Activated CD8-positive, alpha-beta memory T cell treated with anti-CD3 and anti-CD28 coated beads for 48 hours (primary cell): ENCODE data around the gene HOXC11.

Source experiments
- DNase-seq, 3 experiments: peaks; one replicate each; pipeline ENCODE4 v3.0.0-alpha.2; 2020; ENCODE audit warnings: low read depth in 2 of 3, low spot score in 2 of 3

Gene HOXC11

DNA sequence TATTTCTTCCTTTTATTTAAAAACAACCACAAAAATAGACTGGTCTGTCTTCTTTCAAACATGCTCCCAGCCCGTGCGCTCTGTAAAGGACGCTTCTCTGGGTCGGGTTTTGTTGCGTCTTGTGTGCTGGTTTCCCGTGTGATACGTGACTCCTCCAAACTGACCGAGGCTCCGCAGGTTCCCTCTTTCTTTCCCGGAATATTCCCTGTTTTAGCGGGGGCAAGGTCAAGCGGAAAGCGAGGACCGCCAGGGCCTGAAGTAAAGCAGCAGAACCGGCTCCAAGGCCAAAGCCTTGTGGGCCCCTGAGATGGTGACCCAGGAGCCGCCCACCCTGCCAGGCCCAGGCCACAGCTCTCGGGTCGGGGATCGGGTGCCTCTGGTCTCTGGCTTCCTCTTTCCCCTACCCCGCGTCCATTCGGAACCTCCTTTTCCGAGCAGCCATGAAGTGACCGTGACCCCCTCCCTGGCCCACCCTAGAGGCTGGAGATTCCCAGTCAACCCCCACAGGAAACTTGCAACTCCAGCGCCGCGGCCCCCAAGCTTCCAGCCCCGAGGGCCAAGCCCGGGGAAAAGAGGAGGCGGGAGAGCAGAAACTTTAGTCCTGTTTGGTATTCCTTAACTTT is 11.1 kb downstream of the HOXC11 start:
- DNase-seq, result no peak

DNA sequence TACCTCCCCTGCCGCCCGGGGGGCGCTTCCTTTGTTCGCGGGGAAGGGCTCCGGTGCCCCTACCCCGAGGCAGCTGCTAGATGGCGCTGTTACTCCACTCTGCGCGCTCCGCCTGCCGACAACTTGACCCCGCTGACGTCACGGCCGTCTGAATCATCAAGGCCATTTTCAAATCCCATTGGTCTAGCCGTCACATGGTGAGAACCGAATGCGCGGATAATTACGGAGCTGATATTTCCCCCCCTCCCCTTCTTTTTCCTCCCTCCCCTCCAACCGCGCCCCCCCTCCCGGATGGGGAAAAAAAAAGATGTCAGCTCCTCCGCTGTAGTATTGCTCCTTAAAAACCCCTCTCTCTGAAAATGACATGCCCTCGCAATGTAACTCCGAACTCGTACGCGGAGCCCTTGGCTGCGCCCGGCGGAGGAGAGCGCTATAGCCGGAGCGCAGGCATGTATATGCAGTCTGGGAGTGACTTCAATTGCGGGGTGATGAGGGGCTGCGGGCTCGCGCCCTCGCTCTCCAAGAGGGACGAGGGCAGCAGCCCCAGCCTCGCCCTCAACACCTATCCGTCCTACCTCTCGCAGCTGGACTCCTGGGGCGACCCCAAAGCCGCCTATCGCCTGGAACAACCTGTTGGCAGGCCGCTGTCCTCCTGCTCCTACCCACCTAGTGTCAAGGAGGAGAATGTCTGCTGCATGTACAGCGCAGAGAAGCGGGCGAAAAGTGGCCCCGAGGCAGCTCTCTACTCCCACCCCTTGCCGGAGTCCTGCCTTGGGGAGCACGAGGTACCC is 12.2 kb downstream of the HOXC11 start, which contains the start of gene HOXC10:
Gene HOXC10 (plus strand): TSS at position 246 of the 791 bp plus-strand sequence. CDS start 114 bp downstream, at position 360.
- DNase-seq, result peak; percentile 59 to 88 (median 64)

DNA sequence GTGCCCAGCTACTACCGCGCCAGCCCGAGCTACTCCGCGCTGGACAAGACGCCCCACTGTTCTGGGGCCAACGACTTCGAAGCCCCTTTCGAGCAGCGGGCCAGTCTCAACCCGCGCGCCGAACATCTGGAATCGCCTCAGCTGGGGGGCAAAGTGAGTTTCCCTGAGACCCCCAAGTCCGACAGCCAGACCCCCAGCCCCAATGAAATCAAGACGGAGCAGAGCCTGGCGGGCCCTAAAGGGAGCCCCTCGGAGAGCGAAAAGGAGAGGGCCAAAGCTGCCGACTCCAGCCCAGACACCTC is 12.7 kb downstream of the HOXC11 start:
- DNase-seq, result no peak

DNA sequence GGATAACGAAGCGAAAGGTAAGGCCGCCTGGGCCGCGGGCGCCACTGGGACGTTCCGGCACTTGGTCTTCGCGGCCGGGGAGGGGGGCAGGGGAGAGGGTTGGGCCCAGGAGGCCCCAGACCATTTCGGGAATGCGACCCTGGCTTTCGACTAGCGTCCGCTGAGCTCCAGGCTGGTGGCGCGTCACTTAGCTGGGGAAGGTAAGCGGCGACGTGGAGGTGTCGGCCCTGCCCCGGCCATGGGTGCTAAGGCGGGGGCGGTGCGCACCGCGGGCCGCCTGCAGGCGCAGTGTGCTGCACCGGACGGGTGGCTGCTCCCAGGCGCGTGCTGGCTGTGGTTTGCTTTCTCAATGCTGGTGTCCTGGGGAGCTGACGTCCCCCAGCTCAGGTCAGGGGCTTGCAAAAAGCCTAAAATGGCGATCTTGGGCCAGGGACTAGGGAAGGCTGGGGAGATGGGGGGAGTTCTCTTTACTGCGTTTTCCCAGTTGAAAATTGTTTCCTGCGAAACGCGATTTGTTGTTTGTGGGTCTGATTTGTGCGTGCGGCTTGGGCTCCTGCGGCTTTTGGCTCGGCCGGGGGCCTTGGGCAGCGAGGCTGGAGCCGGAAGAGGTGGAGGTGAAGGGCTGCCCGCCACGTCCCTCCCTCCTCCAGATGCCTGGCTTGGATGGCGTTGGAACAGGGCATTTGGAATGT is 13.2 kb downstream of the HOXC11 start:
- DNase-seq, result no peak

DNA sequence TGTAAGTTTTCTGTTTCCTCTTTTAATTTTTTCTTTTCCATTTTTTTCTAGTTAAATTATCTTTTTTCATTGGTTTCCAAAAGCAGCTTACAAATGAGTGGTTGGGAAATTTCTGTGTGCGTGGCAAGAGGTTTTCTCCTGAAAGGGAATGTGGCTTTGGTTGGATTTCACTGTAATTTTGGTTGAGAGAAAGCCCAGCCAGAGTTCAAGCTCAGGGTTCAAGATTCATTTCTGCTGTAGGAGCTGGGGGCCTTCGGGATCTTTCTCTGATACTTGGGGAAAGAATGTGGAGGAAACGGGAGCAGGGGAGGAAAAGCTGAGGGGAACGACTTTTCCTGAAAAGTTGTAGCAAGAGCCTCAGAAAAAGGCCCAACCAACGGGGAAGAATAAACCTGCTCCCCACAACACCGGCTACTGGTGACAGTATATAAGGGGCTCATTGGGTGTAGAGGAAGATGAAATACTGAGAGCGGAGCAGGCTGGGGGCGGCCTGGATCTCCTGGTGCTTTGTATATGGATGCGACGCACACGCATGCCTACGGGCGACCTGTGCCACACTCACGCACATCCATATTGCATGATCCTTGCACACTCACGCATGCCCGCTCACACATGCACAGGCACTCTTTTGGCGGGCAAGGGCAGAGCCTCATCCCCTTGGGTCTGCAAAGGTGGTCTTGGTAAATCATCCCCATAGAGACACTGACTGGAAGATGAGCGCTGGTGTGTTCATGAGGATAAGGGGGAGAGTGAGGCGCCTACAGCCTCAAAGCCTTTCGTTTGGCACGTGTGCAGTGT is 14.0 kb downstream of the HOXC11 start:
- no peak for DNase-seq

DNA sequence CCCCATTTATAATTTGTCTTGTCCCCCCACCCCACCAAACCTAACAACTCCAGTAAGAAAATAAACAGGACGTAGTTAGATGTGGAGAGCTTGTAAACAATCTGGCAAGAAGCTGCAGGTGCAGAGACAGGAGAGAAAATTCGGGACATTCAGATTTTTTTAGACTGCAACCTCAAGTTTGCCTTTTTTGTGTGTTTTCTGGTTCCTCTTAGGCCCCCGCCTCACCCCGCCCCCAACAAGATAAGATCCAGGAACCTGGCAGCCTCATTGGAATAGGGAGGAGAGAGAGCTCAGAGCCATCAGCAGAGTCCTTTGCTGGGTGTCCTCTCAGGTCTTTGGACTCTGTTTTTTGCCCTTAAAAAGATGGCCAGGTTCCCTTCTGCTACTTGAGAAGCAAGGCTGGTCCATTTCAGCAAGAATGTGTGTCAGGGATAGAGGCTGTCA is 14.9 kb downstream of the HOXC11 start:
- no peak for DNase-seq

DNA sequence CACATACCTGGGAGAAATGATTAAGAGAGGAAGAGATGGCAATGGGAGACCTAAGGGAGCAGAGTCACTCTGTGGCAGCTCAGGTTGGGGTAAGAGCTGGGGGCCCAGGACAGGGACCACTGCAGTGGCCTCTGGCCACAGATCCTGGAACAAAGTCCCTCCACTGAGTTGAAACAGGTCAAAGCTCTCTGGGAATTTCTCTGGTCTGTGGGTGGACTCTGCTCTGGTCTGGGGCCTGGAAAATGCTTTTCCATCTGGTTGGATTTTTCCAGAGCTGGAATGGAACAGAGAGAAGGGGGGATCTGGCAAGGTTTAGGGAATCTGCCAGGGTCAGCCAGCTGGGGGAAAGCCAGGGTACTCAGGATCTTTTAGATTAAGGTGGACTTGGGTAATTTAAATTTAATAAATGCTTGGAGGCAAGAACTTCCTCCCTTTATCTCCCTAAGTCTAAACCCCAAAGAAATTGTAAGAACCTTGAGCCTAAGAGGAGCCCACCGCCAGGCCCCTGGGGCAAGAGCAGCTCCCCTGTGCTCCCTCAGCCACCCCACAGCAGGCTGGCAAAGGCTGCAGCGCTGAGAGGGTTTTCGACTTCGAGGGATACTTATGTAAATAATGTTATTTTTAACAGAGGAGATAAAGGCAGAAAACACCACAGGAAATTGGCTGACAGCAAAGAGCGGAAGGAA is 15.8 kb downstream of the HOXC11 start:
- DNase-seq, result no peak

DNA sequence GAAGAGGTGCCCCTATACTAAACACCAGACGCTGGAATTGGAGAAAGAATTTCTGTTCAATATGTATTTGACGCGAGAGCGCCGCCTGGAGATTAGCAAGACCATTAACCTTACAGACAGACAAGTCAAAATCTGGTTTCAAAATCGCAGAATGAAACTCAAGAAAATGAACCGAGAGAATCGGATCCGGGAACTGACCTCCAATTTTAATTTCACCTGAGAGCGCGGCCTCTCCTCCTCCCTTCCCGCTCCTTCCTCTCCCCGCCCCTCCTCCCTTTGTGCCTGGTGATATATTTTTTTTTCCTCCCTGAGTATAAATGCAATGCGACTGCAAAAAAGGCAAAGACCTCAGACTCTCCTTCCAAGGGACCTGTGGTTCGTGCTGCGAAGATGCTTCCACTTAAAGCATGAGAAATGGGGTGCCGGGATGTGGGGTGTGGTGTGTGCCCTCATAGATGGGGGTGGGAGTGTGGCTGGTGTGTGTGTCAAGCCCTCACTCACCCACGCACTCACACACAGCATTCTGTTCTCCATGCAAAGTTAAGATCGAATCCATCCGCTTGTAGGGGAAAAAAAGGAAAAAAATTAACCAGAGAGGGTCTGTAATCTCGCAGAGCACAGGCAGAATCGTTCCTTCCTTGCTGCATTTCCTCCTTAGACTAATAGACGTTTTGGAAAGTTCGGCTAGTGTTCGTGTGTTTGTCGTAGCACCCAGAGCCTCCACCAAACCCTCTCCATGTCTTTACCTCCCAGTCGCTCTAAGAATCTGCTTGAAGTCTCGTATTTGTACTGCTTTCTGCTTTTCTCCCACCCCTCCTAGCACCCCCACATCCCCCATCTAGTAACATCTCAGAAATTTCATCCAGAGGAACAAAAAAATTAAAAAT is 16.5 kb downstream of the HOXC11 start:
- no peak for DNase-seq

DNA sequence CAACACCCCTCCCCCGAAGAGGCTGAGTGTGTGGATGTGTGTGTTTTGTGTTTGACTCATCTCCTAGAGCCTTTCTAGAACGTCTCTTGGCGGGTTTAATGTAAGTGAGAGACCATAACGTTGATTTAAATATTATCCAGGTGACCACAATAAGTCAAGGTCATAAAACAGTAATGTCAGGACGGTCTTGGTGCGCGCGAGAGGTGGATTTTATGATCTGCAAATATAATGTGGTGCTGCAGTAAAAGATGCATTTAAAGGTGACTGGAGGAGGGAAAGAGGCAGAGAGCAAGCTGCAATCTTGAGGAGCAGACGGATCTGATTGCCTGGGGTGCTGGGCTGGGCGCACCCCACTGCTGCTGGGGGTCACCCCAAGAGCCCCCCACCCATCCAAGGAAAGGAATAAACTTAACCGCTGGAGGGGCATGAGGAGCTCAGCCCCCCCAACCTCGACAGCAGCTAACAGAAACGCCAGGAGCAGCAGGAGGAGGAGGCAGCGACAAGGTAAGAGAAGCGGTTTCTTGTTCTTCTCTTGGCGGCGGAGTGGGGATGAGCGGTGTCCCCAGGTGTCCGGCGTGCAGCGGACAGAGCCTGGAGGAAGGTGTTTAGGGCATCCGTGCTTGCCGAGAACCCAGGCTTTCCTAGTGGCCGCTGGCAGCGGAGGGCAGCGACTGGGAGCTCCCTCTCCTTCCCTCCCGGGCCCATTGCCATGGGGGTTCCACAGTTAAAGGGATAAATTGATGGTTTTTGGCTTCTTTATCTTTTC is 17.6 kb downstream of the HOXC11 start:
- no peak for DNase-seq

DNA sequence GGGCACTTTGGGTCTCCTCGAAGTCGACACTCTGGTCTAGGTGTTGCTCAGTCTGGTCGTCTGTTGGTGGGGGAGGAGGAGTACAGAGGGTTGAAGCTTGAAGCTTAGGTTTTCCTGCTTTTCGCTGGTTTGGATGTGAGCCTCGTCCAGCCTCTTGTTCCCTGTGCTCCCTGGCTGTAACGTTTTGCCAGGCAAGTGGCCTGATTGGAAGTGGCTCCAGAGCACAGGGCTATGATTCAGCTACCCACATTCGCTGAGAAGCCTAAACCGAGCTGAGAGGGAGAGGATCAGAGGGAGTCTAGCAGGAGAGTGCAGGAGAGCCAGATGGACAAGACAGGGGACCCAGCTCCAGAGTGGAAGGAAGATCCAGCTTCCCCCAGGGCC is 18.1 kb downstream of the HOXC11 start:
- DNase-seq, result no peak

DNA sequence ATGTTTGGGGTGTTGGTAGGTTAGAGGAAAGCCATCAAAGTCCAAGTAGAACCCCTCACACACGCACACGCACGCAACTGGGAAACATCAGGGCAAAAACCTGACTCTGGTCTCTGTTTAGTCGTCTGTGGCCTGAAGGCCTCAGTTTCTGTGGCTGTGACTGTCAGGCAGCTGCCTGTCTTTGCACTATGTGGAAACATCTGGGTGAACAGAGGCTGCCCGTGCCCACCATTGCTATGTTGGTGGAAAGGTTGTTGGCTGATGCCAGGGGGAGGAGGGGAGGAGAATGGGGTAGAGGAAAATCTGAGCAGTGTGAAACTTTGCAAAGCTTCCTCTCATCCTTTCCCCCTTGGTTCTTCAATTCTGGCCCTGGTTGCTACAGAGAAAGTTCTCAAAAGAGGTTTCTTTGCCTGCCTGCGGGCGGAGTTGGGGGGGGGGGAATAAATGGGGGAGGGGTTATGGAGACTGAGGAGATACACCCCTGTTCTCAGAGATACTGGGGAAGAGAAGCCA is 19.5 kb downstream of the HOXC11 start:
- no peak for DNase-seq

DNA sequence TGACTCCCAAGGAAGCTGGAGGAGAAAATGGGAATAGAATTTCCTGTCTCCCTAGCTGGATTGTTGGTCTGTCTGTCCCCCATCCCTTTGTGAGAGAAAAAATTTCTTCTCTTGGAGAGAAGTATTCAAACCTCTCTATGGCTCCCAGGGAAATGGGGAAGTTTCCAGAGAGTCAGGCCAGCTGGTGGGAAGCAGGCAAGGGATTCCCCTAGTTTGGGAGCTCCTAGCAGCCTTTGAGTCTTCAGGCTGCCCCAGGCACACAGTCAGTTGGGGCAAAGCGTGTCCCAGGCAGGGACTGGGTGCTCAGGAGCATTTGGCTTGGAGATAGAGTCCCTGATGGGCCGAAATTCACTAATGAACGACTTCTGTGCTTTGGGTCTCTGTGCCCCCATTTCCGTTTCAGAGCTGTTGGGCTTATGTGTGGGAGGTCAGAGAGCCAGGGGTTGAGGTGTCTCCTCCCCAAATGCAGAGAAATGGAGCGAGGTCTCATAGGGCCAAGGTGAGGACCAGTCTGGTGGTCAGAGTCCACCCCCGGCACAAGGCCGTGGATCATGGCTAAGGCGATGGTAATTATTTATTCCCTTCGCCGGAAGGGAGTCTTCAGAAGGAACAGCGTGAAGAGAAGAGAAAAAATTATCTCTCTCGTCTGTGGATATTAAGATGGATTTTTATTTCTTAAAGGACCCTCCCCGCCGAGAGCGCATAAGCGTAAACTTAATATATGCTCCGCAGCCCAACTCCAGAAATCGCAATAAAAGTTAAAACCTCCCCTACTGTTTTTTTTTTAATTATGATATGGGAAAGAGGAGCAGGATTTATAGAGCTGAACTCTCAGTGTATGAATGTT is 20.5 kb downstream of the HOXC11 start:
- no peak for DNase-seq

DNA sequence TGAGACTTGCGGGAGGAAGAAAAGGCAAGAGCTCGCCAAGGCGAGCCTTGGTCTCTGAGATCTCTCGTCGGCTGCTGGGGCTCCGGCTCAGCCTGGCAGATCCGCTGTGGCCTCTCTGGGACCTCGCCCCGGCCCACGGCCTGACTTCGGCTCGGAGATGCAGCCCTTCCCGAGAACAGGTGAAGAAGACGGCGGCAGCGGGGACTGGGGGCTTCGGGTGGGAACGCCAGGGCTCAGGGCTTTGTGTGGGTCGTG is 21.0 kb downstream of the HOXC11 start:
- DNase-seq, result no peak

DNA sequence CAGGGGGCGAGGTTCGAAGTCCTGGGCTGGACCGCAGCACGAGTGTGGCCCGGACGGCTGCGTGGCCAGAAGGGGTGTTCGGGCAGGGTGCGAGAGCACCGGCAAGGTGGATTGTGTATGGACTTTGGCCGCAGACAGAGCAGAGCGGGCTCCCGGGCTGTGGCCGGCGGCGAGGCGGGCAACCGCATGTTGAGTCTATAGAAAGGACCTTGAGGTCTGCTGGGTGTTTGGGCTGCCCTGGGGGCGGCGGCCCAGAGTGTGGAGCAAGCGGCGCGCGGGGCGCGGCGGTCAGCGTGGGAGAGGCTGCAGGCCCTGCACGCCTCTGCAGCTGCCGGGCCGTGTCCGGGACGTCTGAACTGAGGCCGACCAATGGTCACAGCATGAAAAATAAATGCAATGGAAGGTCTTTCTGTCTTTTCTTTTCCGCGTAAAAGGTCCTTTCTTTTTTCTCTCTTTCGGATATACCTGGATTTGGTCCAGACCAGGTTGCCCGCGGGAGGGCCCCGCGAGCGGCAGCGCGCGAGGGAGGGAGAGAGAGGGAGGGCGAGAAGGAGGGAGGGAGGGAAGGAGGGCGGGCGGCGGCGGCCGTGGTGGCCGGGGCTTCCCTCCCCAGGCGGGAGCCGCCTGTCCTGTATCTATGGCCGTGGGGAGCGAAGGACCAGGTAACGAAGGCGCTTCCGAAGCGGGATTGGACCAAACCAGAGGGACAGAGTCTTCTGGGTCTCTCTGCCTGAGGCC is 21.5 kb downstream of the HOXC11 start:
- no peak for DNase-seq

DNA sequence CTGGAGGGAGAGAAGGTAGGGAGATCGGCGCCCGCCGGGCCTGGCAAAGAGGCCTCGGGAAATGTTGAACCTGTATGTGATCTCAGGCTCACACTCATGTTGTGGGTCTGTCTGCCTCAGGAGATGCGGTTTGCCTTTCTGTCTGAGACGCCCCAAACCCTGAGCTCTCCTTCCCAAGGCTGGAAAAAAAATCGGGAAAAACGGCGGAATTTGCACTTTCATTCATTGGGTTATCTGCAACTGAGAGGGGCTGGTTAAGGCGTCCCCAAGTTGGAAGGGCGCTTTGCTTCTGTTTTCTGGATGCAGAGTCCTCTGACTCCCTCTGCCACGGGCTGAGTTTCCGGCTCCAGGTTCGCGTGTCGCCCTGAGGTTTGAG is 22.1 kb downstream of the HOXC11 start:
- no peak for DNase-seq

DNA sequence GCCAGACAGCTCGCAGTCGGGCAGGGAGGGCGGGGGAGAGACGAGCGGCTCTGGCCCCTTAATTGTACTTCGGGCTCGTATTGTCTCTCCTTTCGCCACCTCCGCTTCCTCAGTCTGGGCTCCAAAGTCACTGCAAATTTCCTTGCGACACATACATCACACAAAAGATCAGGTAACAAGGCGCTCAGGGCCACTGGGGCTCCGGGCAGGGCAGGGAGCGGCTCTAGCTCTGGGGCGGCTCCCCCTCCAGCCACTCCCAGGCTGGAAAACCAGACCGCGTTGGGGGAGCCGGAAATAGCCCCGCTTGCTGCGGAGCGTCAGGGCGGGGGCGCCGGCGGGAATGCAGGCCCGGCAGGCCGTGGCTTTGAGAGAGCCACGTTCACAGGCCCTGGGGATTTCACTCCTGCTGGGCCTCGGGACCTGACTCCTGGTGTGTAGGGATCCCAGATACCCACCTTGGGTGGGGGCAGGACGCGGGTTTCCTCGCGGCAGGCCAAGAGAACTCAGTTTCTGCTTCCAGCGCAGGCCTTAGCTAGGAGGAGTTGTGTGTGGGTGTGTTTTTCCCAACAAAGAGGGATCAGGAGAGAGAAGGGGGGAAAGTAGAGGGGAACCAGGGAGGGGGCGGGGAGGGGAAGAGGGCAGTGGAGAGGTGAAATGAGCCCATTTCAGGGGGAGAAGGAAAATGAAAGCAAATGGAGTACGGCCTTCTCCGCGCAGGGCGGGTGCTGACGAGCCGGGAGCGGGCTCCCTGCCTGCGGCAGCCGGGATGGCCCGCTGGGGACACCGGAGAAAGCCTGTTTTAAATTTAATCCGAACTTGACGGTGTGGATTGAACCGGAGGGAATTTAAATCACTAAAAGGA is 22.7 kb downstream of the HOXC11 start:
- DNase-seq, result no peak
